Calu3 (cell line): ENCODE results near the gene CD99. TPM values are rescaled to one million over a fixed set of nuclear protein-coding genes. Genes with fewer than 3 reads are reported as not detected.

Experiments
- BruUV-seq: library from RNA; stranded (reverse); fragments of 400-500 nt; replicated peaks from 2 replicates; lab custom pipeline; 2021; lab: Mats Ljungman, UMichigan
- CTCF ChIA-PET: fragments of 300-600 bp; sonication (Branson Sonifier 250); formaldehyde crosslinking; loops from one replicate; lab custom pipeline; 2022; ENCODE audit warnings: antibody characterized with exemption; lab: Charles Lee
- DNase-seq: peaks from one replicate; pipeline ENCODE4 v3.0.0; 2022
- H3K27ac Mint-ChIP-seq: one replicate; pipeline ENCODE4 v1.8.0; 2022; ENCODE audit warnings: mixed read lengths; ENCODE audit not compliant: unreplicated experiment
- H3K27me3 Mint-ChIP-seq: one replicate; pipeline ENCODE4 v1.8.0; 2022; ENCODE audit warnings: mixed read lengths; ENCODE audit not compliant: unreplicated experiment
- H3K36me3 Mint-ChIP-seq: one replicate; pipeline ENCODE4 v1.8.0; 2022; ENCODE audit warnings: mild to moderate bottlenecking, moderate library complexity, mixed read lengths; ENCODE audit not compliant: insufficient read depth, unreplicated experiment
- H3K4me1 Mint-ChIP-seq: one replicate; pipeline ENCODE4 v1.8.0; 2022; ENCODE audit warnings: mild to moderate bottlenecking, low read depth, mixed read lengths; ENCODE audit not compliant: unreplicated experiment
- H3K4me3 Mint-ChIP-seq: one replicate; pipeline ENCODE4 v1.8.0; 2022; ENCODE audit warnings: mild to moderate bottlenecking, low read depth, moderate library complexity, mixed read lengths; ENCODE audit not compliant: unreplicated experiment
- H3K9me3 Mint-ChIP-seq: one replicate; pipeline ENCODE4 v1.8.0; 2022; ENCODE audit warnings: low read depth, mixed read lengths; ENCODE audit not compliant: unreplicated experiment
- CTCF ChIP-seq: fragments of 200-600 bp; IDR thresholded peaks from one replicate; pipeline ENCODE4 v1.8.0; 2022; ENCODE audit warnings: antibody characterized with exemption; ENCODE audit not compliant: unreplicated experiment
- intact Hi-C: fragments of 100-400 bp; cut with micrococcal nuclease; formaldehyde crosslinking; loops from one replicate; pipeline ENCODE4 v1.10.0; 2022; ENCODE audit not compliant: unreplicated experiment
- total RNA-seq: library from RNA; stranded (reverse); gene quantifications from 2 replicates; pipeline ENCODE4 v1.2.3, GENCODE V29; 2022

Gene CD99
- total RNA-seq, 1 experiment from 2014 or later: 73.9 TPM

GRCh38 chrX:2693113-2694002 lies 2.3 kb downstream of the CD99 start:
- H3K27me3 Mint-ChIP-seq: no peaks in the 10 kb centered on the region
- no peak for TF ChIP-seq CTCF
- no peak overlapping the region for H3K27ac Mint-ChIP-seq
- peaks cover 25% of the 10 kb centered on the region for H3K36me3 Mint-ChIP-seq
- no TSS peak for BruUV-seq
- CTCF ChIA-PET: no interaction called here
- H3K4me3 Mint-ChIP-seq: peak overlapping the region; percentile 81
- DNase-seq: no peak
- H3K4me1 Mint-ChIP-seq: peaks cover 20% of the 10 kb centered on the region
- intact Hi-C loops: no loop called here
- no peaks in the 10 kb centered on the region for H3K9me3 Mint-ChIP-seq

DNA sequence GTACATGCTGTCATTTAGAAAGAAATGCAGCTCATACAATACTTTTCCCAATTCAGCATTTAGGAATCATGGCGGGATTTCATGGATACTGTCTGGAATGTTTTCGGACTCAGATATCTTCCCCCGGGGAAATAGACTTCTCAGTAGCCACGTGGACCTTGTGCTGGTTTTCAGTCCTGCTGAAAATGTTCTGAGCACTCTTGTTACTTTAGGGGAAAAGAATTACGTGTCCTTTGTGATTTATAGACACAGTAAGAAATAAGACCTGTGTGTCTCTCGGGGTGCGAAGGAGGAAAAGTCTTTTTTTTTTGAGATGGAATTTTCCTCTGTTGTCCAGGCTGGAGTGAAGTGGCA lies 3.8 kb downstream of the CD99 start:
- intact Hi-C loops: no loop called here
- no peak overlapping the region for H3K4me3 Mint-ChIP-seq
- no peak overlapping the region for H3K27ac Mint-ChIP-seq
- no peaks in the 10 kb centered on the region for H3K27me3 Mint-ChIP-seq
- H3K4me1 Mint-ChIP-seq: peaks cover 31% of the 10 kb centered on the region
- no peak for TF ChIP-seq CTCF
- peaks cover 25% of the 10 kb centered on the region for H3K36me3 Mint-ChIP-seq
- DNase-seq: no peak
- no peaks in the 10 kb centered on the region for H3K9me3 Mint-ChIP-seq
- BruUV-seq: no TSS peak
- CTCF ChIA-PET: no interaction called here

GRCh38 chrX:2696698-2697215 lies 5.7 kb downstream of the CD99 start:
- BruUV-seq: no TSS peak
- peaks cover 37% of the 10 kb centered on the region for H3K4me1 Mint-ChIP-seq
- CTCF ChIA-PET: no interaction called here
- H3K27ac Mint-ChIP-seq: peak overlapping the region; percentile 62
- H3K27me3 Mint-ChIP-seq: no peaks in the 10 kb centered on the region
- peak overlapping the region; percentile 8 for H3K4me3 Mint-ChIP-seq
- intact Hi-C loops: no loop called here
- no peak for DNase-seq
- H3K9me3 Mint-ChIP-seq: peaks cover 3% of the 10 kb centered on the region
- TF ChIP-seq CTCF: no peak
- peaks cover 16% of the 10 kb centered on the region for H3K36me3 Mint-ChIP-seq

DNA sequence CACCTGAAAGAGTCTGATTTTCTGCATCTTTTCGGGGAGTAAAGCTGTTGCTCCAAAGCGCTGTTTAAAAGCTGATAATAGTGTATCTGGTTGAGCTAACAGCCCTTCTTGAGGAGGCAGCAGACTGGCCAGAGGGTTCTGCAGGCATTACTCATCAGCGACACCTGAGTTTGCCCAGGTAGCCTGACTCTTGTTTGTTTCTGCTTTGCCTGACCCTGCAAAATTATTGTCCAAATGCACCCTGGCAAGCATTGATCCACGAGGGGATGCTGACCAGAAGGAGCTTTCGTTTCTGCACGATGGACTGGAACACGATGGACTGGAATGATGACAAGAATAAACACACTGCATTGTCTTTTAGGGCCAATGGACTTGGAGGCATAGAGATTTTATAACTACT lies 6.2 kb downstream of the CD99 start:
- Mint-ChIP-seq H3K27me3 (no peaks in the 10 kb centered on the region), H3K4me3 (peak overlapping the region; percentile 8), H3K27ac (peak overlapping the region; percentile 62), H3K36me3 (peaks cover 11% of the 10 kb centered on the region), H3K4me1 (peaks cover 39% of the 10 kb centered on the region), H3K9me3 (peaks cover 3% of the 10 kb centered on the region)
- peak; percentile 28 for DNase-seq
- CTCF ChIA-PET: no interaction called here
- no peak for TF ChIP-seq CTCF
- intact Hi-C loops: no loop called here
- BruUV-seq: no TSS peak
